Measurements from ENCODE around the gene FBXW8.

- TF ChIP-seq EZH2 (IDR thresholded peaks at IDR 0.05; ENCODE audit: low read depth) (no peak), CTCF (conservative IDR thresholded peaks at IDR 0.05) (no peak)
Measured at GRCh38 chr12:117011988-117012805, 101.4 kb downstream of the FBXW8 start.

All from PC-9 (cell line).